Left hindlimb (tissue), 1 donor: ENCODE data around the gene MAP2K4.
A peak's percentile ranks its signal among the peaks of the same experiment; 100 is the strongest.
"Not testable (repeated sequence)": the region's sequence is repeated elsewhere in the genome, so short reads cannot be mapped to it uniquely, and the experiment has no call there.

Source experiments
- DNase-seq: peaks from one replicate; pipeline ENCODE4 v3.0.0-alpha.2; 2018

MAP2K4 gene

DNA sequence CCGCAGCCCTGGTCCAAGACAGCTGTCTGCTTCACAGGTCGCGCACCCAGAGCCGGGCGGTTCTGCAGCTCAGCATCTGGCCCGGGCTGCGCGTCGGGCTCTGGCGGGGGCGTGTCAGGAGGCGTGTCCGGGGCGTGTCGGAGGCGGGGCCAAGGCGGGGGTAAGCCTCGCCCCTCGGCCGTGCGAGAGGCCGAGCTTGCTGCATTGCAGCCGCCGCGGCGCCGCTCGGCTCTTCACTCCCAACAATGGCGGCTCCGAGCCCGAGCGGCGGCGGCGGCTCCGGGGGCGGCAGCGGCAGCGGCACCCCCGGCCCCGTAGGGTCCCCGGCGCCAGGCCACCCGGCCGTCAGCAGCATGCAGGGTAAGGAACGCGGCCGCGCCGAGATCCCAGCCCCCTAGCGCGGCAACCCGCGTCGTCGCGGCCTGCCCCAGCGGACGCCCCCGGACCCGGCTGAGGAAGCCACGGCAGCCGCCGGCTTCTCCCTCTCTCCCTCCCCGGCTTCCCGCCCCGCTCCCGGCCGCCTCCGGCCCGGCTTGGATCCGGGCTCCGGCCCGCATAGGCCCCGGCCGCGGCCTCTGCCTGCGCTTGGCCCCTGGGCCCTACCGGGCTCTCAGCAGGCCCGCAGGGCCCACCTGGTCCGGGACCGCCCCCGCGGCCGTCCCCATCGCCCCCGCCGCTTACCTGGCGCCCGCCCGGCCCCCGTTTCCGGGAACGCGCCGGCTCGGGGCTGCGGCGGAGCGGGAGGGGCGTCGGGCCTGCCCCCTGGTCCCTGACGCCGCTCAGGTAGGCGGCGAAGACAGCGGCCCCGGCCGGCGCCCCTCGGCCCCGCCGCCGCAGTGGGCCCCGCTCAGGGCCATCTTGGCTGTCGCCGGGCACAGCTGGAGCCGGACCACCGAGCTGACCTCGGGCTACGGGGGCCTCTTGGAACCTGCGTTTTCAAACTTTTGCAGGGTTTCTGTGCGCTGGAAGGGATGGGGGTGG, at the start of gene MAP2K4:
MAP2K4 (plus strand) TSS at position 236 of the 981 bp plus-strand sequence; CDS start at position 246, 10 bp downstream.
- peak; percentile 95 for DNase-seq

DNA sequence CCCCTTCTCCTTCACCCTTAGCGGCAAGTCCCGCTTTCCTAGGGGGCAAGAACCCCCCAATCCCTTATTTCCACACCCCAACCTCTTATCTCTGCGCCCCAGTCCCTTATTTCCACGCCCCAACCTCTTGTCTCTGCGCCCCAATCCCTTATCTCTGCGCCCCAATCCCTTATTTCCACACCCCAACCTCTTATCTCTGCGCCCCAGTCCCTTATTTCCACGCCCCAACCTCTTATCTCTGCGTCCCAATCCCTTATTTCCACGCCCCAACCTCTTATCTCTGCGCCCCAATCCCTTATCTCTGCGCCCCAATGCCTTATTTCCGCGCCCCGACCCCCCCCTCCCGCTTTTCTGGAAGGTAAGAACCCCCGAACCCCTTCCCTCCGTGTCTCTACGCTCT, 47.9 kb upstream of the MAP2K4 start:
- not testable (repeated sequence) for DNase-seq

DNA sequence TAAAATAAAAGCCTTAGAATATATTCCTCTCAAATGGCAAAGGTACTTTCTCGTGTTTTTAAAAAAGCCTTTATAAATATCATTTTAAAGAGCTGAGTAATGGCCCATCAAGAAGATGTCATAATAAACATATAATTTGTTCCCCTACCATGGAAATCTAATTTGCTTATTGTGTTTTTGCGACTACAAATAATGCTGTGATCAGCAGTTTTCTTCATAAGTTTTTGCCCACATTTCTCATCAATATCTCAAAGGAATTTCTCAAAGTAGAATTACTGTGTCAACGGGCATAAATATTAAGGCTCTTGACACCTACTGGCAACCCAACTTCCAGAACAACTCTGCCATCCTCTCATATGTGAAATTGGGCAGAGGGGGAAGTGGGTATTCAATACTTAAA, 40.9 kb upstream of the MAP2K4 start:
- no peak for DNase-seq

DNA sequence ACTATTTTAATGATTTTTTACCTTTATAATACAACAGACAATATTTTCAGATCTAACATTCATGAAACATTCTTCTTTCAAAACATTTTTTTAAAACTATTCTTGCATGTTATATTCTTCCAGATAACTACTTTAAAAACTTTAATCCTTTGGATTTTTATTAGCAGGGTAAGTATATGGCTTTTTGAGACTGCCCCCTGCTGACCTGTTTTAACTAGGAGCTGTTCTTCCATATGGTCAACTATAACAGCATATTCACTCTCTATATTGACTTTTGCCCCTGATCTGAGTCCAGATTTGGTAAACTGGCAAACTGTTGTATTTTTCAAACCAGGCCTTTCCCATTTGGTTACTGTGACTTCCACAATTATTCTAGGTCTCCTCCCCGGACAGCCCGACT, 39.9 kb upstream of the MAP2K4 start:
- DNase-seq = no peak

DNA sequence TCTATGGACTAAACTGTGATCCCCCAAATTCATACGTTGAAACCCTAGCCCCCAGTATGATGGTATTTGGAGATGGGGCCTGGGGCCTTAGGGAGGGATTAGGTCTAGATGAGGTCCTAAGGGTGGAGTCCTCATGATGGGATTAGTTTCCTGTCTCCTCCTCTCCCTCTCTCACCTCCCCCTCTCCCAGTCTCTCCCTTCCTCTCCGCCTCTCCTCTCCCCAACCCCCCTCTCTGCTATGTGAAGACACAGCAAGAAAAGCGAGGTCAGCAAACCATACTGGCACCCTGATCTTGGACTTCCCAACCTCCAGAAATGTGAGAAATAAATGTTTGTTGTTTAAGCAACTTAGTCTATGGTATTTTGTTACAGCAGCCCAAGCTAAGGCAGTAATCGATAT, 38.8 kb upstream of the MAP2K4 start:
- no peak for DNase-seq

DNA sequence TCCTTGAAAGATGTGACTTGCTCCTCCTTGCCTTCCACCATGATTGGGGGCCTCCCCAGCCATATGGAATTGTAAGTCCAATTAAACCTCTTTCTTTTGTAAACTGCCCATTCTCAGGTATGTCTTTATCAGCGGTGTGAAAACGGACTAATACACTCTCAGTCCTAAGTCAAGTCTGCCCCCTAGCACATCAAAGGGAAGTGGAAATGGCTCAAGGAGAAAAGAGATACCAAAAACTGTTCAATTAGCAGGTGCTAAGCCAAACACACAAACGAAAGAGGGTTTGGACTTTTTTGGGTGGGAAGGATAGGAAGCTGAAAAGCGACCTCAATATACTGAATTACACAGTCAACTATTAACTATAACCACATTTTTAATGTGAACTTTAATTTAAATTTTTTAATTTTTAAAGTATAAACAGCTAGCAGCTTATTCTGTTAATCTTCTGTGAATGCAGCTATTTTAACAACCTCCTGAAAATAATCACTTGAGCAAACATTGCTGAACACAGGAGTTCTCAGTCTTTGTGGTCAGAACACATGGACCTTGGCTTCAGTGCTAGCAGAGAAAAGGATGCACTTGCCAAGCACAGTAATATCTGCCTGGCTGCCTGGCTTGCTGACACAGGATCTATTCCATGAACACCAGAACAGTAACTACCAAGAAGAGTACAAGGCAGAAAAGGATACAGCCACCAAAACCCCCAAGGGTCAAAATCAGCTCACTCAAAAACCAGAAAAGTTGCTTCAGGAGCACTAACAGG, 34.3 kb upstream of the MAP2K4 start:
- DNase-seq = no peak

DNA sequence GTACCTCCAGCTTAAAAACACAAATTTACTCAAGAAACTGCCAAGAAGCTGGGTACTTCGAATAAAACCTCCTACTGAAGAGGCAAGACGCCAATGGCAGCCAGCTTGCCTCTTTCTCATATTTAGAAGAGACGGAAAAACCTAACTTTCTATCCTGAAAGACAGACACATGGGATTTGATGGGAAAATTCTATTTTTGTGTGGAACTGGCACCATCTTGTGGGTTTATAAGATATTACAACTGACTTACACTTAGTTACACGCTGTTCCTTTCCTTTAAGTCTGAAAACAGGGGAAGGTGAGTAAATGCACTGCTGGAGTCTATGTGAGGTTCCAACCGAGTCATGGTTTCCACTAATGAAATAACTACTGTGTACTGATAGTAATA, 33.7 kb upstream of the MAP2K4 start:
- no peak for DNase-seq

DNA sequence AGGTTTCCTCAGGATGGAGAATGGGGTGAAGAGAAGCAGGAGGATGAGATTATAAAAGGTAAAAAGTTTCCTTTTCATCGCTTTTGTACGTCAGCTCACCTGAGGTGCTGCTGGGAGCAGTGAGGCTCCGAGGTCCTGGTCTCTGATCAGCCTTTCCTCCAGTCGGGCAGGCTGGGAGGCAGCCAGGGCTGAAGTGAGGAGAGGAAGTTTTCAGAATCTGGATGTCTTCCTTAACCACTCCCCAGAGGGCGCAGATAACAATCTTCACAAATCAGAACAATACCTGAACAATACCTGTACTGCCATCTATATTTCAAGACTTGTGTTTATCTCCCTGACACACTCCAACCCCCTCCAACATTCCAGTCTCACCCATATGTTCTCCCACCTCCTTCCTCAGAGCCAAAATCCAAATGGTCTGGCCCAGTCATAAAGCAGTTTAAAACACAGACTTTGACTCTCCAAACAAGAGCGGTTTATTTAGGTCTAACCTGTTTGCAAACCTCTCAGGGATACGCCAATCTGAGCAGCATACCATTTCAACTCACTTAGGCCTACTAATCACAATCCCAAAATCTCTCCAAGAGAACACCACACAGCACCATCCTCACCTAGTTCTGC, 30.2 kb upstream of the MAP2K4 start:
- DNase-seq = no peak

DNA sequence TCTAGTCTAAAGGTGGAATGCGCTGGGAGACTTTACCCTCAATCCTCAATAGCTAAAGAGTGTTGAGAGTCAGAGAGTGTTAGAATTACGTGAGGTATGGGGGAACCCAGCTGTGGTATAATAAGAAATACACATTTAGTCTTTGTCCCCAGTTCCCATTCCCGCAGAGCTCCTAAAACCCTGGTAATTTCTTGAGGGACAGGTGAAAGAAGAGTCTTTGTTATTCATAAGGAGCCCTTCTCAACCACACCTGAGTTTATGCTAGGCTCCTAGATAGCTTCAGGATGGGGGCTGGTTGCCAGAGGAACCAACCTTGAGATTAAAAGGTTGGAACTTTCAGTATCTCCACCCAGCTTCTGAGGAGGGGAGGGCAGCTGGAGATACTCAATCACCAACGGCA, 29.2 kb upstream of the MAP2K4 start:
- no peak for DNase-seq

DNA sequence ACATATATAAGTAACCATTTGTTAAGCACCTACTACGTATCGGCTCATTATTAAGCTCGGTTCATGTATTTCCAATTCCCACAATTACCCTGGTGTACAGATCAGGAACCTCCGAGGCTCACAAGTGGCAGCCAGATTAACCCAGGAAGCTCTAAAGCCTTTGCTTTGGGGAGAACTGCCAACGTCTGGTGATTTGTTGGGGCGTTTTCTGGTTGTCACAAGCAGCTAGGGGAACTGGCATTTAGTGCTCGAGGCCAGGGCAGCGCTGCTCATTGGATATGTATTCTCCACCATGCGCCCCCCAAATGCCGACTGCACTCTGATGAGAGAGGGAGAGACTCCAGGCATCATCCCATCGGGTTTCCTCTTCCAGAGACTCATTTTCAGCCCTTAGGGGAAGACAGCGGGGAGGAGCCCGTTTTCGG, 23.9 kb upstream of the MAP2K4 start:
- DNase-seq = no peak

DNA sequence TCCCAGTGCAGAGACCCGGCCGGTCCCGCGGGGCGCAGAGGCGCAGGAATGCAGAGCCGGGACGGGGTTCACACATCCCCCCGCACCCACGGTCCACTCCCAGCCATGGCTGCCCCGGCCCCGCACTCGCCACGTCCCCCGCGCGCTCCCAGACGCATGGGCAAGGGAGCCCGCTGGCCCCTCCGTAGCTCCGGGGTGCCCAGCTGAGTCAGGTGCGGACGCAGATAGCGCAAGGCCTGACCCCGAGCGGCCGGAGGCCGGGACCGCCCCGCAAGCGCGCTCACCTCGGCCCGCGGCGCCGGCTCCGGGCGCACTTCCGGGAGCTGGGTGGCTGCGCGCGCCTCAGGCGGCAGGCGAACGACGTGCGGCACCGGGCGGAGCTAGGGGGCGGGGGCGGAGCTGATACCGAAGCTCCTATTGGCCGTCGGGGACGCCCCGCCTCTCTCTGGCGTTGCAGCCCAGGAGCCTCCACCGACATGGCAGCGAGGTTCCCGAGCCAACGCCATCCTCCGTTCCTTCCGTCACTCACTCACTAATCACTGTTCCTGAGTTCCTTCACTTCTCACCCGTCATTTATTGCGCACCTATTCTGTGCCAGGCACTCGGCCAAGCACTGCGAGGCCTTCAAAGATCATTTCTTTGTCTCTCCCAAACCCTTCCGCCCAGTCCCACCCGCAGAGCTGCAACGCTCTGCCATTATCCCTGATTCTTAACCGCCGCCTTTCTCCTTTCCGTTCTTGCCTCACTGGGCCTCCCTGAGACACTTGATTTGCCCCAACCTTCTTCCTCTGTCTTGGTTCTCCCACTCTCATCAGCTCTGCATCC, 23.3 kb upstream of the MAP2K4 start, which contains the start of gene ZNF18:
ZNF18 (minus strand) TSS at position 329 of the 825 bp plus-strand sequence. CDS start 4,646 bp downstream, outside the sequence.
- DNase-seq = peak; percentile 97

DNA sequence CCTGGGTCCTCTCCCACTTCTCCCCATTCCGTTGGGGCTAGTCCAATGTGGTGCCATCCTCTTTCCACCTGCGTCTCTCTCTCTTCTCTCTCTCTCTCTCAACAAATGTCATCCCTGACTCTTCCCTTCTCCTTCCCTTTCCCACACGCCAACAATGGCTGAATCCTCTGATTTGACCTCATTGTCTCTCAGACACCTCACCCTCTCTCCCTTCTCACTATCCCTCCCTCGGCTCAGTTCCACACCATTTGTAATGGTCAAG, 22.8 kb upstream of the MAP2K4 start:
- DNase-seq = no peak

DNA sequence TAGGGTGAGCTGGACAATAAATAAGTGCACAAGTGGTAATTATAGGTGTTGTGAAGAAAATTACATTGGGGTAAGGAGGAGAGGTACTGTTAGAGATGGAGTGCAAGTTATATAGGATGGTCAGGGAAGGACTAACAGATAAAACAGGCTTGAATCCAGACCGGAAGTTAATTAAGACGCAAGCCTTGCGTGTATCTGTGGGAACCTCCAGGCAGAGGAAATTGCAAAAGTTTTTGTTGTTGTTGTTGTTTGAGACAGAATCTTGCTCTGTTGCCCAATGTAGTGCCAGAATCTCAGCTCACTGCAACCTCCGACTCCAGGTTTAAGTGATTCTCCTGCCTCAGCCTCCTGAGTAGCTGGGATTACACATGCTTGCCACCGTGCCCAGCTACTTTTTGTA, 21.0 kb upstream of the MAP2K4 start:
- DNase-seq = no peak

DNA sequence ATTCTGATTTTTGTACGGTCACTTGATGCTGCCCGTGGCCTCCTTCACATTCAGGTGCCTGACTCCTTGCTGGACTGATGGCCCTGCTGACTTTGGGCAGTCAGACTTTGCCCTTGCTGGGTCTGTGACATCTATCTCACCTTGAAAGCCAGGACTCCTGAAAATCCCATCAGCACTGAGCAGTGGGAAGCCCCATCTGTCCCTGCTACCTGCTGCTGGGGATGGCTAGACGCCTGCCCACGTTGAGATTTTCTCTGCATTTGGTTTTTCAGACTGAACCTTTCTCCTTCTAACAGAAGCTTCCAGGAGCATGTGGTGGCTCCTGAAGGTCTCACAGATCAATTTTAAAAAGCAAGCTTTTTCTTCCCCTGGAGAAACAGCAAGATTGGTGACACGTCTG, 13.2 kb upstream of the MAP2K4 start:
- no peak for DNase-seq

DNA sequence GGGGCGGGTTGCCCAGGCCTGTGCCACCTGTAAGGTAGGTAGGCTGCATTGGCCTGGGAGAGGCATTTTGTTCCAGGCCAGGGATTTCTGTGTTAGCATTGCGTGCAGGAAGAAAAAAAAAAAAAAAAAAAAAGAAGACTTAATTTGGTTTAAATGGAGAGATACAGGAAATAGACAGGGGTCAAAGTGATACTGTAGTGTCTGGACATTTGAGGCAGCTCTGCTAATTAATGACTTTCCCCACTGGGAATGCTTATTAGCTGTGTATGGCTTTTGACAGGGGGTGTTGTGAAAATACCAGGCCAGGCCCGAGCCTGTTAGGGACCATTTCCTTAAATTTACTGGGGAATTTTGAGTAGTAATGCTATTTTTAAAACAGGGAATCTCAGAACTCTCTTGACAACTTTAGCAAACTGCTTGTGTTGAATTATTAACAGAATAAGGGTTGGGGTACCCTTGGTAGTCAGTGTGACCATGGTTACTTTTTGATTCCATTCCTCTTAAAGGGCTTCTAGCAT, 1.0 kb downstream of the MAP2K4 start:
- DNase-seq = no peak

DNA sequence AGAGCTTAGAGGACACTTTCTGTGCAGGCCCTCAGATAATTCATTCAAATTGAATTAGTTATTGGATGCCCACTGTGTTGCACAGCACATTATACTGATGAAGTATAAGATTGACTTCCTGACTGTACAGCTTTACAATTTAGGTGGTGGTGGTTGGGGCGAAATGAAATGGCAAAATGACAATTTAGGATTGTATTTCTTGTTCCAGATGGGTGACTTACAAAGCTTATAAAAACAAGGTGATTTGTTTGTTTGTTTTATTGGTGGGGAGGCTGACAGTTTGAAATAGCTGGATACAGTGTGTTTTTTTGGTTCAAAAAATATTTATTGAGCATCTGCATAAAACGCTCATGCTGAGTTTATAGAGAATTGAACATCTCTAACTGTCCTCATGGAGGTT, 1.6 kb downstream of the MAP2K4 start:
- DNase-seq = no peak

DNA sequence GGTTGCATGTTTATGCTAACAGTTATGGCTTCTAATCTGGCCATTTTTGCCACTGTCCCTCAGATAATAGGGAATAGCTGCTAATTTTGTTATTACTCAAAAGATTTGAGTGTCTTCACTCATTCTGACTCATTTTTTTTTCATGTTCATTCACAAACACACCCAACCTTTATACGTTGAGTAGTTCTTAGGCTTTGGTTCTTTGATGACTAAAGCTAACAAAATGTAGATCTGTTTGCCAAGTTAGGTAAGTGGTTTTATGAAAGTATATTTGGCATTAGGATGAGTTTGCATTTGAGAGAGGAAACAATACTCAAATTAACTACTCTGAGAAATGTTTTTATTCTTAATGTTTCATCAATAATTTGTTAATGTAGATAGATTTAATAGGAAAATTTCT, 3.6 kb downstream of the MAP2K4 start:
- no peak for DNase-seq

DNA sequence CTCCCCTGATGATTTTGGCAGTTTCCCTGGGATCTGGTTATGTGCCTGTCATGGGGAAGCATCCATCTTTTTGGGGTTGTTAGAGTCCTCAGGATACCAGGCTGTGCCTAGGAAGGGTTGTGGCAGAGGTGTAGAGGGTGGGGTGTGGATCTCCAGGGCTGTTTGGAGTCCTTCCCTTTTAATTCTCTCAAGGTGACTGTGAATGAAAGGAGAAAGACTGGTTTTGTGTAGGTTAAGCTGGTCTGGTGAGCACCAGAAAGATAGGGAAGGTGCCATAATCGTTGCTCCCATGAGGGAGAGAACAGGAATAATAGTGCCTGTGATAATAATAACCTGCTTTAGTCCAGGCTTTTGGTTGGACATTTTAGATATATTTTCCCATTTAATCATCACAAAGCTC, 7.0 kb downstream of the MAP2K4 start:
- DNase-seq = no peak

DNA sequence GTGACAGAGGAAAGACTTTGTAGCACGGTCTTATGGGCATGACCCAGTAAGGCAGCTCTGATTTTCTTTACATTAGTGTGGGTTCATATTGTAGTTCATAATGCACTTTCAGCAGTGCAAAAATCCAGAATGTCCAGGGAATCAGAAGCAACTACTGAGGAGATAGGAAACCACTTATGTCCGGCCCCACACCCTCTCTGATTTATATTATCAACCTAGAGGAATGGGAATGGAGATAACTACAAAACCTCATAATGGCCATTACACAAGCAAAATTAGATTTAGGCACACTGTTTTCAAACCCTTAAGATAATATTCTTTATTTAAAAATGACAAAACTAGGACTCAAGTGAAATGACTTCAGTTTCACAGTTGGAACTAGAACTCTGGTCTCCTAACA, 7.9 kb downstream of the MAP2K4 start:
- DNase-seq = no peak

DNA sequence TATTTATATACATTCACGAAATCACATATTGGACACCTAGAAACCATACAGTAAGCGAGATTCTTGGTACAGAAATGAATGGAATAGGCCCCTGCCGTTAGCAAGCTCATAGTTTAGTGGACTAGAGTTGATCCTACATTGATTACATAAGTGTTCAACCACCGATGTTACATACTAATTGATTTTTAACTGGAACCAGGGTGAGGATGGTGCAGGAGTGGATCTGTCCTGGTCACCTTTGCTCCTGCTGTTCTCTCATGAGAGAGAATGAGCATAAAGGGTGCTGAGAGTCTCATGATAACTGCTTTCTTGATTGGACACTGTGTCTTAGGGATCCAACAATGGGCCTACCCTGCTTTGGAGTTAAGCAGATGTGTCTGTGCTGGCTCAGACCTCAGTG, 13.9 kb downstream of the MAP2K4 start:
- no peak for DNase-seq

DNA sequence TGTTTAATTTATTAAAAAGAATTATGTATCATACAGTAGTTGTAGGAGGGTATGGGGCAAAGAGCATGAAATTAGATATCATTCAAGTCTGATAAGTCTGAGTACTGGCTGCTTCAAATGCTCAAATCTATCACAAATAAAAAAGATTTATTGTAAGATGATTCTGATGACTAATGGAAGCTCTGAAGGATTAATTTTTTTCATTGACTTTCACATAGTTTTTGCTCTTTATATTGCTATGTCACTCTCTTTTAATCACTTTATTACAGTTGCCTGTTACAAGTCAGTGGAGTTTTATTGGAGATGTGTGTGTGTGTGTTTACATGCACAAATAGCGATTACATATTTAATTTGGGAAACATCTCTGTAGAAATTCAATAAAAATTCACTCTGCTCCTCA, 15.0 kb downstream of the MAP2K4 start:
- no peak for DNase-seq

DNA sequence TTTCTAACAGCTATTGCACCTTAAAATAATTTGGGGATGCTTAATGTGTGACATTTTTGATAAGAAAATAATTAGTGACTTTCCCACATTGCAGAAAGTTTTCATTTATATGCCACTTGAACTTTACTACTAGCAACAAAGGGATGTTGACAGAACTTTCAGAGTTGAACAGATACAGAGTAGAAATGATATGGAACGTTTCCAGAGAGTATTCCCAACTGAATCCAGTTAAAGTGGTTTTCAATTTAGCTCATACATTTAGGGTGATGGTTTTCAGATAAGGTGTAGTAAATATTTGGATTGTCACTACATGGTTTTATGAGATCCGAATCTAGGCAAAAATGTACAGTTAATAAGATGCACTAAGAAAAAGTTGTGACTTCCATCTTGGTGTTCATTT, 17.3 kb downstream of the MAP2K4 start:
- no peak for DNase-seq

DNA sequence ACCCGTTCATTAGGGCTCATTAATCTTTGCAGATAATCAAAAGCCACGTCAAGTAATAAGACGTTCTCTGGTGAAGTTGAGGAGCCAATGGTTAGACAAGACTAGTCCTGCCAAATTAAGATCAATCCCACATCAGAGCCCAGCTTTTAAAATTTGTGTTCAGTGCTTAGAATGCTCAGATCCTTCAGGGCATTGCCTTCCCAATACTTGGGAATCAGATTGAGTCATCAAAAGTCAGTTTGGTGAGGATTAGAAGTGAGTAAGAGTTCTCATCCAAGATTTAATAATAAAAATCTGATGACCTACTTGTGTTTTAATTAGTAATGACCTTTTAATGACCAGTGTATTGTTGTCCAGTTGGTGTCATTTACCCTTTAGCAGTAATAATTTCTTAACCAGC, 19.8 kb downstream of the MAP2K4 start:
- DNase-seq = no peak
